ENCODE data around the gene CEBPA.
A peak's percentile ranks its signal among the peaks of the same experiment; 100 is the strongest.

The CEBPA gene

DNA sequence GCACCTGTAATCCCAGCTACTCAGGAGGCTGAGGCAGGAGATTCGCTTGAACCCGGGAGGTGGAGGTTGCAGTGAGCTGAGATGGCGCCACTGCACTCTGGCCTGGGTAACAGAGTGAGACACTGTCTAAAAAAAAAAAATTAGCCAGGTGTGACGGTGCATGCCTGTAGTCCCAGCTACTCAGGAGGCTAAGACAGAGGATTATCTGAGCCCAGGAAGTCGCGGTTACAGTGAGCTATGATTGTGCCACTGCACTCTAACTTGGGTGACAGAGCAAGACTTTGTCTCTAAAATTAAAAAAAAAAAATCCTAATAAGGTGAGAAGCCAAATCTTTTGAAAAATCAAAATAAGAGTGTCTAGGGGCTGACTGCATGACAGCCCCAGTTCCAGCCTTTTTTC lies 9.7 kb upstream of the CEBPA start:
- no peaks in the 10 kb centered on the region for H3K36me3 Mint-ChIP-seq (ENCODE audit: low read depth)

DNA sequence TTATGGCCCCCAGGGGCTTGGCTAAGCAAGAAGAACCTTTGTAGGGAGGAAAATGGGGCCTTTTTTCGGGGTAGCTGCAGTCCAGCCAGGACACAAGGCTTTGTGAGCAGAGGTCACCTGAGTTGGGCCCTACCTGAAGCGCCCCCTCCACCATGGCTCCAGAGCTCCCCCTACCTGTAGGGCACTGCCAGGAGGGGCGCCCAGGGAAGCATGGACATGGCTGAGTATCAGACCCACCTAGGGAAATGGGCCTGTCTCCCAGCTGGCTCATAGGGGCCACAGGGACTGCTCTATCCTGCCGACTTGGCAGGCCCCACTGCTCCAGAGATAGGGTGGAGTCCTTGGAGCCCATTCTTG lies 9.0 kb upstream of the CEBPA start:
- TF ChIP-seq, protein P1, sequence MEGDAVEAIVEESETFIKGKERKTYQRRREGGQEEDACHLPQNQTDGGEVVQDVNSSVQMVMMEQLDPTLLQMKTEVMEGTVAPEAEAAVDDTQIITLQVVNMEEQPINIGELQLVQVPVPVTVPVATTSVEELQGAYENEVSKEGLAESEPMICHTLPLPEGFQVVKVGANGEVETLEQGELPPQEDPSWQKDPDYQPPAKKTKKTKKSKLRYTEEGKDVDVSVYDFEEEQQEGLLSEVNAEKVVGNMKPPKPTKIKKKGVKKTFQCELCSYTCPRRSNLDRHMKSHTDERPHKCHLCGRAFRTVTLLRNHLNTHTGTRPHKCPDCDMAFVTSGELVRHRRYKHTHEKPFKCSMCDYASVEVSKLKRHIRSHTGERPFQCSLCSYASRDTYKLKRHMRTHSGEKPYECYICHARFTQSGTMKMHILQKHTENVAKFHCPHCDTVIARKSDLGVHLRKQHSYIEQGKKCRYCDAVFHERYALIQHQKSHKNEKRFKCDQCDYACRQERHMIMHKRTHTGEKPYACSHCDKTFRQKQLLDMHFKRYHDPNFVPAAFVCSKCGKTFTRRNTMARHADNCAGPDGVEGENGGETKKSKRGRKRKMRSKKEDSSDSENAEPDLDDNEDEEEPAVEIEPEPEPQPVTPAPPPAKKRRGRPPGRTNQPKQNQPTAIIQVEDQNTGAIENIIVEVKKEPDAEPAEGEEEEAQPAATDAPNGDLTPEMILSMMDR (IDR thresholded peaks at IDR 0.05), result no peak
- H3K36me3 Mint-ChIP-seq (ENCODE audit: low read depth), result no peaks in the 10 kb centered on the region
- H3K4me1 Mint-ChIP-seq, result peaks cover 11% of the 10 kb centered on the region
- H3K9me3 Mint-ChIP-seq, result peaks cover 5% of the 10 kb centered on the region
- no peak overlapping the region for H3K4me3 Mint-ChIP-seq
- H3K27me3 Mint-ChIP-seq (ENCODE audit: low read depth, poor library complexity), result peaks cover 25% of the 10 kb centered on the region
- no peak for DNase-seq
- no peak overlapping the region for H3K27ac Mint-ChIP-seq

More for the DNA sequence above, 9.7 kb upstream of the CEBPA start:
- Mint-ChIP-seq H3K4me1 (peaks cover 11% of the 10 kb centered on the region), H3K27me3 (ENCODE audit: low read depth, poor library complexity) (peaks cover 32% of the 10 kb centered on the region), H3K4me3 (no peak overlapping the region), H3K27ac (no peak overlapping the region), H3K9me3 (peaks cover 5% of the 10 kb centered on the region)
- DNase-seq, result no peak
- TF ChIP-seq, protein P1 (IDR thresholded peaks at IDR 0.05), result no peak

DNA sequence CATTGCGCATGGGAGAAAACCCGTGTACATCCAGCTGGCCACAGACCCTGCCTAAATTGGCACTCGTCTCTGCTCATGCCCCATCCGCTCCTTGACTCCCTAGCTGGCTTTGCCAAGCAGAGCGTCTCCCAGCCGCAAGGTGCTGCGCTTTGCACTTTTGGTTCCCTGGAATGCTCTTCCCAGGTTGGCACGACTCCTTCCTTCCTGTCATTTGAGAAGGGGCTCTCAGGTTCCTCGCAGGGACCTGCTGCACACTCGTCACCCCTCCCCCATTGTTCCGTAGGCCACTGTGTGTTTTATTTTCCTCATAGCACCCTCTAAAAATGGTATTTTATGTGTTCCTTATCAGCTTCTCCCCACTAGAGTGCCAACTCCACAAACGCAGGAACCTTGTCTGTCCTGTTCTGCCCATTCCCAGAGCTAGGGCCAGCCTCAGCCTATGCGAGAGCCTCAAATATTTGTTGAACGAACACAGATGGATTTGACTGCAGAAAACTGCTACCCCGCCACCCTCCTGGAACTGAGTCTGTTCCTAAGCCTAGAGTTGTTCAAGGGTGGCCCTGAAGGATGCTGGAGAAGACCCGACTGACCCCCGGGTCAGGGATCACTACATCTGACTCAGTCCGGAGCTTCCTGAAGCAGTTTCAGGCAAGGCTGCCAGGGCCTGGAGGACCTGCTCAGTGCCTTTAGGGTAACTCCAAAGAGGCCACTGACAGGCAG lies 8.4 kb upstream of the CEBPA start:
- Mint-ChIP-seq H3K36me3 (ENCODE audit: low read depth) (no peaks in the 10 kb centered on the region), H3K27me3 (ENCODE audit: low read depth, poor library complexity) (peaks cover 31% of the 10 kb centered on the region), H3K9me3 (peaks cover 5% of the 10 kb centered on the region), H3K27ac (no peak overlapping the region), H3K4me3 (peak overlapping the region; percentile 32), H3K4me1 (peaks cover 11% of the 10 kb centered on the region)
- DNase-seq, result no peak
- TF ChIP-seq, protein P1 (IDR thresholded peaks at IDR 0.05), result no peak

DNA sequence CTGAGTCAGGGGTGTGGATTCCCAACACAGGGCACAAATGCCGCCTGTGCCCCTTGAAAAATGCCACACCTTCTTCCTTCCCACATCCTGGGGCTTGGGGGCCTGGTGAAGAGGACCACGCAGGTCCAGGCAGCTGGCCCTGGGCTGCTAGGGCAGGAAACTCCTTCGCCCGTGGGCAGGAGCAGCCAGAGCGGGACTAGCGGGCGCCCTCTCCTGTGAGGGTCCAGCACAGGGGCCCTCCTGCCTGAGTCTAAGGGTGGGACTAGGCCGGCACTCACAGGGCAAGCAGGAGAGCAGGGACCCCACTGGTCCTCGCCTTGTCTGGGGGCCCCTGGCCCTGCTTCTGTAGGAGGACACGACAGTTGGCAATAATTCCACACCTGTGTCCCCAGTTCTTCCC lies 7.5 kb upstream of the CEBPA start:
- Mint-ChIP-seq H3K4me1 (peaks cover 12% of the 10 kb centered on the region), H3K9me3 (peaks cover 5% of the 10 kb centered on the region), H3K27me3 (ENCODE audit: low read depth, poor library complexity) (peaks cover 31% of the 10 kb centered on the region), H3K4me3 (no peak overlapping the region), H3K36me3 (ENCODE audit: low read depth) (no peaks in the 10 kb centered on the region), H3K27ac (no peak overlapping the region)
- no peak for DNase-seq
- TF ChIP-seq, protein P1 (IDR thresholded peaks at IDR 0.05), result no peak

DNA sequence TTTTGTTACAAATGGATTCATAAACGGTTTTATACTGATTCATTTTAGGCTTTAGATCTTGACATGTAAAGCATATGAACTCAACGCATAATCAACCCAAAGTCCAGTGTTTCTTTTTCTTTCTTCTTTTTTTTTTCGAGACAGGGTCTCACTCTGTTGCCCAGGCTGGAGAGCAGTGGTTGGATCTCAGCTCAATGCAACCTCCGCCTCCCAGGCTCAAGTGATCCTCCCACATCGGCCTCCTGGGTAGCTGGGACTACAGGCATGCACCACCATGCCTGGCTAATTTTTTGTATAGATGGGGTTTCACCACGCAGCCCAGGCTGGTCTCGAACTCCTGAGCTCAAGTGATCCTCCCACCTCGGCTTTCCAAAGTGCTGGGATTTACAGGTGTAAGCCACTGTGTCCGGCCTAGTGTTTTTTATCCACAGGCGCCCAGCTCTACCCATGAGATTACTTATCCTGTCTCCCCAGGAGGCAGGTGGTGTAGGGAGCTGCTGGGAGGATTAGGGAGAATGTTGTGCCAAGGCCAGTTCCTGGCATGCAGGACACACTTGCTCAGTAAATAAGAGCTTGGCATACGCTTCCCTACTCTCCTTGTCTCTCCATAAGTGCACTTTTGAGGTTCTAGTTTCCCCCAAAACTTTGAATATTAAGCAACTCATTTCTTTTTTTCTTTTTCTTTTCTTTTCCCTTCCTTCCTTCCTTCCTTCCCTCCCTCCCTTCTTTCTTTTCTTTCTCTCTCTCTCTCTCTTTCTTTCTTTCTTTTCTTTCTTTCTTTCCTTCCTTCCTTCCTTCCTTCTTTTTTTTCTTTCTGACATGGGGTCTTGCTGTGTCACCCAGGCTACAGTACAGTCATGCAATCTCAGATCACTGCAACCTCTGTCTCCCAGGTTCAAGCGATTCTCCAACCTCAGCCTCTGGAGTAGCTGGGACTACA lies 4.8 kb upstream of the CEBPA start:
- no peak for DNase-seq

More for the DNA sequence above, 4.8 kb upstream of the CEBPA start:
- H3K4me3 Mint-ChIP-seq, result no peak overlapping the region
- H3K4me1 Mint-ChIP-seq, result peaks cover 23% of the 10 kb centered on the region
- H3K36me3 Mint-ChIP-seq (ENCODE audit: low read depth), result no peaks in the 10 kb centered on the region
- TF ChIP-seq, protein P1 (IDR thresholded peaks at IDR 0.05), result no peak
- H3K27ac Mint-ChIP-seq, result no peak overlapping the region
- peaks cover 44% of the 10 kb centered on the region for H3K27me3 Mint-ChIP-seq (ENCODE audit: low read depth, poor library complexity)
- peaks cover 5% of the 10 kb centered on the region for H3K9me3 Mint-ChIP-seq
